Measurements from ENCODE around the gene CERS6.

Gene CERS6

GRCh38 chr2:168814939-168815907 lies 359.2 kb downstream of the CERS6 start:
- DNase-seq = no peak

DNA sequence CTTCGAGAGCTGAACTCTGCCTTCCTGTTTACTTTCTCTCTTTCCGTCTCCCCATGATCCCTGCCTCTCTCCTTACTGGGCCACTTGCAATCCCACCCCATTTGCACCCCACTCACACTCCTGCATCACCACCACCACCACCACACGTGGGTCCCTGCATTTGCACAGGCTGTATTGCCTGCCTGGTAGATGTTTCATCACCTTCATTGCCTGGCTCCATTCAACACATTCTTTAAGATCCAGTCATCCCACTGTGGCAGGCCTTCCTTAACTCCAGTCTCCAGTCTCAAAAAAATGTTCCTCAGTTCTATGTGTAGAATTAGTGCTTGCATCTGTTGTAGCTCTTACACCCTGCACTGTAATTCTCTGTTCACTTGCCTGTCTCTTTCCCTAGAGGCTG lies 360.3 kb downstream of the CERS6 start:
- no peak for DNase-seq

- no peak for DNase-seq
Observed at GRCh38 chr2:168819050-168819715, 363.1 kb downstream of the CERS6 start.

- no peak for DNase-seq
Observed at GRCh38 chr2:168819829-168820489, 363.9 kb downstream of the CERS6 start.

DNA sequence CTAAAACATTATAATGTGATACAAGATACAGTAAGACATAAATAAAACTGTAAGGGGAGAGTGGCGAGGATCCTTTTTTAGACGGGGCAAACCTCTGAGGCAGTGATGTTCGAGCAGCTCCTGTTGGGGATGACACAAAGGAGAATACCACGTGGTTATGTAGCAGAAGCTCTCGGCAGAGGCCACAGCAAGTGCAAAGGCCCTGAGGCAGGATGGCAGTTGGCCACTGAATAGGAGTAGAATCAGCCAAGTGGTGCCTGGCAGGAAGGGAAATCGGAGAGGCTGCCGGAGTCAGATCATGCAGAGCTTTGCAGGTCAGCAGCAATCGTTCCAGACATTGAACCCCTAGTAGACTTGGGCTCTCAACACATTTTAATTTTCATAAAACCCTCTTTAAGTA lies 365.5 kb downstream of the CERS6 start:
- no peak for DNase-seq

GRCh38 chr2:168821992-168822391 lies 365.9 kb downstream of the CERS6 start:
- no peak for DNase-seq

Measured in activated CD8-positive, alpha-beta memory T cell treated with anti-CD3 and anti-CD28 coated beads for 24 hours (primary cell).